Measurements from ENCODE around the gene AIM2. TPM values are rescaled to one million over a fixed set of nuclear protein-coding genes. Genes with fewer than 3 reads are reported as not detected.

Gene AIM2
- total RNA-seq, 1 experiment from 2014 or later = not detected

DNA sequence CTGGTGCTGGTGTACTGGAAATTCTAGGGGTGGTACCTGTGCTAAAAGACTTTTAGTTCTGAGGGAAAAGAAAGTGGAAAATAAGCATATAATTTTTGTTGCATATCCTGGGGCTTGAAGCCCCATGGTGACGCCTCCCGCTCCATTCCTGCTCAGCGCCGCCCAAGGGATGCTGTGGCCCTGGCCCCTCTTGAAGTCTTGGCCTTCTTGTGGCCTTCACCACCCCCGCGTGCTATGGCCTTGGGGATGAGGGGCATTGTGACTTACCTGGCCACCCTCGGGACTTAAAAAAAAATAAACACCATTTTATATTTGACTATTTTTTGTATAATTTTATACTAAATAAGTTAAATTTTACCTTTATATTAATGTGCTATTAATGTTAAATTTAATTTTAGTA, 51.5 kb downstream of the AIM2 start:
- CTCF ChIA-PET = no interaction called here
- no TSS peak for BruUV-seq (replicated peaks)
- no peaks in the 10 kb centered on the region for H3K36me3 Mint-ChIP-seq (ENCODE audit: insufficient read depth, unreplicated experiment)

DNA sequence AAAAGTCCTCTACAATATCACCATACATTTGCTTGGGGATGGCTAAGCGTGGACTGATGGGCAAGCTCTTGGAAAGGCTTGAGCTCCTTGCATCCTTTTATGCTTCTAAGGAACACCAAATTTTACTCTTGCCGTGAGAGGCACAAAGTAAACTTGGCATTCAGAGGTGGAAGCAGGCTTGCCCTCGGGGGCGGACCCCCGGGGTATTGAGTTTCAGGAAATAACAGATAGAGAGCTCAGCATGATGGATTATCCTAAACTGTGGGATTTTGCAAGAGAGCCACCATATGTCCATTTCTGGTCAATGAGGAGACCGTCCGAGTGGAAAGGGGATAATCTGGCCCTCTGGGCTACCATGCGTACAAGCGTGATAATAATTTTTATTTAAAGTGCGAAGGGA, 52.8 kb downstream of the AIM2 start:
- H3K9me3 Mint-ChIP-seq (ENCODE audit: unreplicated experiment) = no peaks in the 10 kb centered on the region
- TF ChIP-seq, protein P1, sequence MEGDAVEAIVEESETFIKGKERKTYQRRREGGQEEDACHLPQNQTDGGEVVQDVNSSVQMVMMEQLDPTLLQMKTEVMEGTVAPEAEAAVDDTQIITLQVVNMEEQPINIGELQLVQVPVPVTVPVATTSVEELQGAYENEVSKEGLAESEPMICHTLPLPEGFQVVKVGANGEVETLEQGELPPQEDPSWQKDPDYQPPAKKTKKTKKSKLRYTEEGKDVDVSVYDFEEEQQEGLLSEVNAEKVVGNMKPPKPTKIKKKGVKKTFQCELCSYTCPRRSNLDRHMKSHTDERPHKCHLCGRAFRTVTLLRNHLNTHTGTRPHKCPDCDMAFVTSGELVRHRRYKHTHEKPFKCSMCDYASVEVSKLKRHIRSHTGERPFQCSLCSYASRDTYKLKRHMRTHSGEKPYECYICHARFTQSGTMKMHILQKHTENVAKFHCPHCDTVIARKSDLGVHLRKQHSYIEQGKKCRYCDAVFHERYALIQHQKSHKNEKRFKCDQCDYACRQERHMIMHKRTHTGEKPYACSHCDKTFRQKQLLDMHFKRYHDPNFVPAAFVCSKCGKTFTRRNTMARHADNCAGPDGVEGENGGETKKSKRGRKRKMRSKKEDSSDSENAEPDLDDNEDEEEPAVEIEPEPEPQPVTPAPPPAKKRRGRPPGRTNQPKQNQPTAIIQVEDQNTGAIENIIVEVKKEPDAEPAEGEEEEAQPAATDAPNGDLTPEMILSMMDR (IDR thresholded peaks at IDR 0.05; ENCODE audit: insufficient read depth in 1 of 2, low read depth in 1 of 2, low read length in 1 of 2, severe bottlenecking in 1 of 2, unreplicated experiment in 1 of 2) = no peak
- H3K27me3 Mint-ChIP-seq (ENCODE audit: insufficient read depth, unreplicated experiment) = peaks cover 9% of the 10 kb centered on the region
- H3K36me3 Mint-ChIP-seq (ENCODE audit: insufficient read depth, unreplicated experiment) = no peaks in the 10 kb centered on the region
- H3K9me3 ChIP-seq = no peaks in the 10 kb centered on the region
- no peaks in the 10 kb centered on the region for H3K4me1 ChIP-seq
- no peaks in the 10 kb centered on the region for H3K27me3 ChIP-seq (replicated peaks; ENCODE audit: control insufficient read depth, insufficient read depth, low read length)
- ChIA-PET CTCF (no interaction called here), POLR2A (no interaction called here)
- H3K27ac Mint-ChIP-seq (ENCODE audit: unreplicated experiment) = no peak overlapping the region
- H3K4me3 ChIP-seq (ENCODE audit: low read depth, low read length) = no peak overlapping the region
- no peak for DNase-seq
- no peaks in the 10 kb centered on the region for H3K36me3 ChIP-seq (ENCODE audit: control insufficient read depth, insufficient read depth, low read length)
- no peak overlapping the region for H3K4me3 Mint-ChIP-seq (ENCODE audit: unreplicated experiment)
- intact Hi-C loops (cut with micrococcal nuclease; ENCODE audit: unreplicated experiment) = no loop called here
- no peaks in the 10 kb centered on the region for H3K4me1 Mint-ChIP-seq (ENCODE audit: low read depth, unreplicated experiment)
- no TSS peak for BruUV-seq (replicated peaks)

More for the DNA sequence above, 51.5 kb downstream of the AIM2 start:
- H3K4me1 Mint-ChIP-seq (ENCODE audit: low read depth, unreplicated experiment) = no peaks in the 10 kb centered on the region
- H3K27ac Mint-ChIP-seq (ENCODE audit: unreplicated experiment) = no peak overlapping the region
- POLR2A ChIA-PET = no interaction called here
- Histone ChIP-seq H3K4me1 (no peaks in the 10 kb centered on the region), H3K9me3 (no peaks in the 10 kb centered on the region), H3K36me3 (ENCODE audit: control insufficient read depth, insufficient read depth, low read length) (no peaks in the 10 kb centered on the region), H3K4me3 (ENCODE audit: low read depth, low read length) (no peak overlapping the region), H3K27me3 (replicated peaks; ENCODE audit: control insufficient read depth, insufficient read depth, low read length) (no peaks in the 10 kb centered on the region)
- DNase-seq = no peak
- H3K9me3 Mint-ChIP-seq (ENCODE audit: unreplicated experiment) = no peaks in the 10 kb centered on the region
- TF ChIP-seq, protein P1 (IDR thresholded peaks at IDR 0.05; ENCODE audit: insufficient read depth in 1 of 2, low read depth in 1 of 2, low read length in 1 of 2, severe bottlenecking in 1 of 2, unreplicated experiment in 1 of 2) = no peak
- intact Hi-C loops (cut with micrococcal nuclease; ENCODE audit: unreplicated experiment) = no loop called here
- no peak overlapping the region for H3K4me3 Mint-ChIP-seq (ENCODE audit: unreplicated experiment)
- H3K27me3 Mint-ChIP-seq (ENCODE audit: insufficient read depth, unreplicated experiment) = peaks cover 6% of the 10 kb centered on the region

DNA sequence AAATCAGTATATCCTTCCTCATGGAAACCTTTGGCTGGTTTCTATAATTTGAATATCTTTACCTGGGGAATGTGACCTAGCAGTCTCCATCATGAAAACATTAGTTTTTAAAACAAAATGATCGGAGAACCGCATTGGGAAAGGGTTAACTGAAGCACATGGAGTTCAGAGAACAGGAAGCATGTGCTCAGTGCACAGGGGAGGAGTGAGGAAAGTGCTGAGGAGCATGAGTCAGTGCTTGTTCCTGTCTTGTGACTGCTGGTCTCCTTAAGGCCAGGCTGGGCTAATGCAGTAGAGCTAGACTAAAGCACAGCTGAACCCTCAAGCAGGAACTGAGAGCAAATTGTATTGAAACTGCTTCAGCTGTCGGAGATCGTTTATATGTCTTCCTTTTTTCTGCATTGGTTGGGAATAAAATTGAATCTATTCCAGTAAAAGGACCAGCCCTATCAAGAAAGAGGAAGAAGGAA, 61.1 kb downstream of the AIM2 start:
- intact Hi-C loops (cut with micrococcal nuclease; ENCODE audit: unreplicated experiment) = no loop called here

More for the DNA sequence above, 61.1 kb downstream of the AIM2 start:
- Mint-ChIP-seq H3K4me1 (ENCODE audit: low read depth, unreplicated experiment) (no peaks in the 10 kb centered on the region), H3K36me3 (ENCODE audit: insufficient read depth, unreplicated experiment) (no peaks in the 10 kb centered on the region), H3K4me3 (ENCODE audit: unreplicated experiment) (no peak overlapping the region), H3K9me3 (ENCODE audit: unreplicated experiment) (no peaks in the 10 kb centered on the region), H3K27ac (ENCODE audit: unreplicated experiment) (no peak overlapping the region), H3K27me3 (ENCODE audit: insufficient read depth, unreplicated experiment) (peaks cover 3% of the 10 kb centered on the region)
- H3K4me1 ChIP-seq = no peaks in the 10 kb centered on the region
- DNase-seq = no peak
- ChIA-PET CTCF (no interaction called here), POLR2A (no interaction called here)
- H3K4me3 ChIP-seq (ENCODE audit: low read depth, low read length) = no peak overlapping the region
- TF ChIP-seq, protein P1 (IDR thresholded peaks at IDR 0.05; ENCODE audit: insufficient read depth in 1 of 2, low read depth in 1 of 2, low read length in 1 of 2, severe bottlenecking in 1 of 2, unreplicated experiment in 1 of 2) = no peak
- no peaks in the 10 kb centered on the region for H3K27me3 ChIP-seq (replicated peaks; ENCODE audit: control insufficient read depth, insufficient read depth, low read length)
- H3K9me3 ChIP-seq = no peaks in the 10 kb centered on the region
- no peaks in the 10 kb centered on the region for H3K36me3 ChIP-seq (ENCODE audit: control insufficient read depth, insufficient read depth, low read length)
- no TSS peak for BruUV-seq (replicated peaks)

All from Caco-2 (cell line).